IMR-90 (cell line): ENCODE measurements around the gene CIAO2B. TPM values are rescaled to one million over a fixed set of nuclear protein-coding genes. Genes with fewer than 3 reads are reported as not detected.

Source experiments
- ATAC-seq: fragments of 200-7000 bp; cut with Tn5 transposase; 2 replicates; pipeline ENCODE4 v1.9.1; 2020; ENCODE audit warnings: low read depth, mild to moderate bottlenecking, moderate library complexity
- BruUV-seq: library from RNA; stranded (reverse); fragments of 400-500 nt; replicated peaks from 2 replicates; lab custom pipeline; 2021; lab: Mats Ljungman, UMichigan
- CTCF ChIA-PET: fragments of 300-600 bp; formaldehyde crosslinking; extraction: SDS; loops from one replicate; lab custom pipeline; 2021; ENCODE audit warnings: antibody characterized with exemption; lab: Yijun Ruan, JAX
- POLR2A ChIA-PET: fragments of 300-600 bp; sonication (Branson Sonifier 250); formaldehyde crosslinking; loops from one replicate; lab custom pipeline; 2022; ENCODE audit warnings: antibody characterized with exemption; ENCODE audit not compliant: unreplicated experiment; lab: Charles Lee
- DNase-seq: peaks from one replicate; pipeline ENCODE4 v3.0.0; 2013
- H2AFZ ChIP-seq: replicated peaks from 2 replicates; pipeline ENCODE3; 2013; ENCODE audit warnings: low read length, mild to moderate bottlenecking; ENCODE audit not compliant: poor library complexity
- H2AK5ac ChIP-seq: 2 replicates; pipeline ENCODE4 v1.6.1; 2013; ENCODE audit warnings: low read depth, low read length, inconsistent platforms
- H2AK9ac ChIP-seq: replicated peaks from 2 replicates; pipeline ENCODE3; 2013; ENCODE audit warnings: mild to moderate bottlenecking, low read depth, low read length, moderate library complexity; ENCODE audit not compliant: poor library complexity
- H2BK120ac ChIP-seq: 2 replicates; pipeline ENCODE4 v1.6.1; 2013; ENCODE audit warnings: low read depth, low read length, inconsistent platforms
- H2BK15ac ChIP-seq: 3 replicates; pipeline ENCODE4 v1.6.1; 2013; ENCODE audit warnings: low read depth, low read length, inconsistent platforms
- H2BK20ac ChIP-seq: 2 replicates; pipeline ENCODE4 v1.6.1; 2013; ENCODE audit warnings: low read depth, mild to moderate bottlenecking, inconsistent platforms, low read length, moderate library complexity
- H2BK5ac ChIP-seq: 2 replicates; pipeline ENCODE4 v1.6.1; 2013; ENCODE audit warnings: mild to moderate bottlenecking, low read depth, low read length, inconsistent platforms; ENCODE audit not compliant: poor library complexity, severe bottlenecking
- H3K14ac ChIP-seq: replicated peaks from 2 replicates; pipeline ENCODE4 v1.6.1; 2013; ENCODE audit warnings: low read depth, low read length, inconsistent platforms
- H3K18ac ChIP-seq: 2 replicates; pipeline ENCODE4 v1.6.1; 2013; ENCODE audit warnings: low read depth, low read length, control low read depth
- H3K23ac ChIP-seq: 2 replicates; pipeline ENCODE4 v1.6.1; 2013; ENCODE audit warnings: low read depth, low read length, inconsistent platforms
- H3K27ac ChIP-seq: 2 replicates; pipeline ENCODE4 v1.5.1; 2013; ENCODE audit warnings: mild to moderate bottlenecking, control low read depth, low read length; ENCODE audit not compliant: insufficient read depth
- H3K27me3 ChIP-seq: 2 replicates; pipeline ENCODE4 v1.6.1; 2013; ENCODE audit warnings: low read length; ENCODE audit not compliant: control insufficient read depth, insufficient read depth
- H3K36me3 ChIP-seq: 2 replicates; pipeline ENCODE4 v1.6.1; 2013; ENCODE audit warnings: low read length, mixed read lengths; ENCODE audit not compliant: control insufficient read depth, insufficient read depth
- H3K4ac ChIP-seq: 2 replicates; pipeline ENCODE4 v1.6.1; 2013; ENCODE audit warnings: low read depth, low read length, inconsistent platforms
- H3K4me1 ChIP-seq: 2 replicates; pipeline ENCODE4 v1.6.1; 2013; ENCODE audit warnings: low read length, mixed read lengths; ENCODE audit not compliant: control insufficient read depth, insufficient read depth
- H3K4me2 ChIP-seq: 2 replicates; pipeline ENCODE4 v1.6.1; 2013; ENCODE audit warnings: low read depth, mild to moderate bottlenecking, control low read depth, low read length, moderate library complexity
- H3K4me3 ChIP-seq: 2 replicates; pipeline ENCODE4 v1.5.1; 2013; ENCODE audit warnings: low read depth, mild to moderate bottlenecking, control low read depth, low read length, moderate library complexity; ENCODE audit not compliant: insufficient read depth
- H3K56ac ChIP-seq: 2 replicates; pipeline ENCODE4 v1.6.1; 2013; ENCODE audit warnings: low read length, inconsistent platforms; ENCODE audit not compliant: insufficient read depth; ENCODE audit errors: extremely low read depth
- H3K79me1 ChIP-seq, 2 experiments: 2 replicates each; pipeline ENCODE4 v1.6.1; 2013; ENCODE audit warnings: low read length in 2 of 2, inconsistent platforms in 1 of 2, low read depth in 1 of 2
- H3K9ac ChIP-seq: 2 replicates; pipeline ENCODE4 v1.6.1; 2013; ENCODE audit warnings: low read depth, low read length, control low read depth
- H3K9me1 ChIP-seq: 2 replicates; pipeline ENCODE4 v1.6.1; 2013; ENCODE audit warnings: low read length, inconsistent platforms; ENCODE audit not compliant: insufficient read depth
- H3K9me3 ChIP-seq: 2 replicates; pipeline ENCODE4 v1.6.1; 2013; ENCODE audit warnings: low read length; ENCODE audit not compliant: control insufficient read depth, insufficient read depth
- H4K20me1 ChIP-seq: 2 replicates; pipeline ENCODE4 v1.6.1; 2013; ENCODE audit warnings: low read length, inconsistent platforms; ENCODE audit not compliant: insufficient read depth
- H4K5ac ChIP-seq: 2 replicates; pipeline ENCODE4 v1.6.1; 2013; ENCODE audit warnings: mild to moderate bottlenecking, low read depth, low read length, control low read depth
- H4K8ac ChIP-seq, 2 experiments: 2 replicates each; pipeline ENCODE4 v1.6.1; 2013; ENCODE audit warnings: low read depth in 2 of 2, low read length in 2 of 2, control low read depth in 1 of 2, inconsistent platforms in 1 of 2
- H4K91ac ChIP-seq: 2 replicates; pipeline ENCODE4 v1.6.1; 2013; ENCODE audit warnings: low read depth, low read length, inconsistent platforms; ENCODE audit not compliant: insufficient read depth
- BHLHE40 ChIP-seq: fragments of 150-350 bp; IDR thresholded peaks from 2 replicates; pipeline ENCODE4 v1.6.1; 2016; ENCODE audit warnings: mild to moderate bottlenecking, low read depth, low read length
- ELK1 ChIP-seq: fragments of 150-350 bp; IDR thresholded peaks from 2 replicates; pipeline ENCODE4 v1.6.1; 2016; ENCODE audit warnings: low read depth, mild to moderate bottlenecking, low read length, moderate library complexity, borderline replicate concordance
- MAZ ChIP-seq: IDR thresholded peaks from 2 replicates; pipeline ENCODE4 v1.6.1; 2012; ENCODE audit warnings: low read depth, mild to moderate bottlenecking, low read length, improper control_type of control experiment, moderate library complexity, borderline replicate concordance
- RAD21 ChIP-seq: IDR thresholded peaks from 2 replicates; pipeline ENCODE4 v1.6.1; 2012; ENCODE audit warnings: low read length, improper control_type of control experiment
- USF2 ChIP-seq: fragments of 150-350 bp; IDR thresholded peaks from 2 replicates; pipeline ENCODE4 v1.6.1; 2017; ENCODE audit warnings: mild to moderate bottlenecking, antibody characterized with exemption, low read length, low read depth
- WGBS, 2 experiments: methylation state at CpG; one replicate each; pipeline versions ENCODE4 v1.1.5 to v1.1.7; 2013; ENCODE audit warnings: missing lambda C conversion rate in 2 of 2; ENCODE audit not compliant: insufficient read length in 1 of 2; ENCODE audit errors: extremely low coverage in 2 of 2; 5-methylcytosine and 5-hydroxymethylcytosine counted together
- dilution Hi-C: fragments of 300-500 bp; cut with HindIII; formaldehyde crosslinking; loops from one replicate; pipeline ENCODE4 v1.14.3; 2018; ENCODE audit warnings: low sequenced_read_pairs; ENCODE audit not compliant: unreplicated experiment
- in situ Hi-C: fragments of 300-500 bp; cut with MboI; formaldehyde crosslinking; loops from 3 replicates; pipeline ENCODE4 v1.14.3; 2019; ENCODE audit warnings: low sequenced_read_pairs, inconsistent platforms, mixed read lengths
- intact Hi-C: fragments of 100-400 bp; cut with micrococcal nuclease; formaldehyde crosslinking; loops from 2 replicates; pipeline ENCODE4 v1.10.0; 2022
- polyA plus RNA-seq, 3 experiments: library from polyadenylated mRNA; depleted of rRNA; stranded (reverse); fragments of >200 nt; gene quantifications; 2 replicates each; pipeline ENCODE4 v1.2.3, GENCODE V29; 2012; ENCODE audit warnings: low replicate concordance in 1 of 3
- total RNA-seq: library from RNA; depleted of rRNA; stranded (reverse); fragments of >200 nt; gene quantifications from 2 replicates; pipeline ENCODE4 v1.2.3, GENCODE V29; 2012

CIAO2B gene
- total and polyA plus RNA-seq, 2 of the 4 experiments (the other 2 are of a cell fraction) = 148 to 234 TPM

- peak; percentile 59 for TF ChIP-seq RAD21
Observed at GRCh38 chr16:66928702-66929388, 5.4 kb downstream of the CIAO2B start (continued).

- Histone ChIP-seq H3K4me3 (no peak overlapping the region), H2BK5ac (peak overlapping the region; percentile 72), H3K27me3 (peaks cover 6% of the 10 kb centered on the region; the same call in 1 of the 2 replicates), H3K56ac (no peak overlapping the region), H4K5ac (peak overlapping the region; percentile 82), H2BK120ac (peak overlapping the region; percentile 65; the same call in 1 of the 2 replicates), H3K9me1 (peaks cover 30% of the 10 kb centered on the region), H4K8ac (peak overlapping the region in 1 of 2 experiments; percentile 44; a peak in 2 of 4 replicates), H3K4me1 (peaks cover 26% of the 10 kb centered on the region), H3K14ac (peak overlapping the region; percentile 64), H2BK15ac (peak overlapping the region; percentile 76; the same call in 2 of the 3 replicates), H4K20me1 (peaks cover 14% of the 10 kb centered on the region), H2AFZ (peak overlapping the region; percentile 15), H2BK20ac (peak overlapping the region; percentile 80), H3K18ac (peak overlapping the region; percentile 86; the same call in 1 of the 2 replicates), H3K36me3 (peaks cover 8% of the 10 kb centered on the region), H3K23ac (peak overlapping the region; percentile 36; the same call in 1 of the 2 replicates), H3K27ac (no peak overlapping the region), H3K4me2 (no peak overlapping the region), H2AK5ac (peak overlapping the region; percentile 87; the same call in 1 of the 2 replicates), H3K9me3 (no peaks in the 10 kb centered on the region), H3K9ac (no peak overlapping the region), H2AK9ac (peak overlapping the region; percentile 28), H4K91ac (peak overlapping the region; percentile 53), H3K79me1 (peaks cover 5 to 13% of the 10 kb centered on the region in 2 experiments; a peak in 3 of 4 replicates), H3K4ac (peak overlapping the region; percentile 45; the same call in 1 of the 2 replicates)
- DNase-seq = peak; percentile 50
- 0 out of 2 replicates have a peak, but pooled peaks have one; percentile 2 for ATAC-seq
- in situ Hi-C loops = no loop called here
- ChIA-PET CTCF (interaction anchor here (0.6 to 1.7 kb wide), 11 partner anchors 9 to 227 kb away, joined by 3 to 20 read pairs (median 3); partner anchors contain the start of genes CDH16 and NAE1), POLR2A (interaction anchor here (0.6 to 1.3 kb wide), 2 partner anchors 33 to 316 kb away, joined by 3 to 4 read pairs; no protein-coding TSS in a partner anchor)
- WGBS, 2 experiments = 100% methylated on average over 2 of the region's 8 CpGs; no CpG with 5 or more reads in 1 of the 2 experiments
- no TSS peak for BruUV-seq
- dilution Hi-C loops = no loop called here
- intact Hi-C loops = loop anchor here (1.0 kb wide), 1 partner anchor 33 kb away; no protein-coding TSS in a partner anchor
- TF ChIP-seq ELK1 (no peak), MAZ (0 out of 2 replicates have a peak, but pooled peaks have one; percentile 8), USF2 (0 out of 2 replicates have a peak, but pooled peaks have one; percentile 14), BHLHE40 (peak; percentile 21; the same call in 1 of the 2 replicates)
Observed at GRCh38 chr16:66927918-66928649, 6.1 kb downstream of the CIAO2B start.
